GM11168 (cell line): ENCODE data around the gene SOHLH1.

ENCODE experiments used
- in situ Hi-C: fragments of 300-500 bp; cut with MboI; formaldehyde crosslinking; loops from one replicate; pipeline ENCODE4 v1.12.0; 2022; ENCODE audit warnings: low sequenced_read_pairs; ENCODE audit not compliant: unreplicated experiment

SOHLH1 gene

DNA sequence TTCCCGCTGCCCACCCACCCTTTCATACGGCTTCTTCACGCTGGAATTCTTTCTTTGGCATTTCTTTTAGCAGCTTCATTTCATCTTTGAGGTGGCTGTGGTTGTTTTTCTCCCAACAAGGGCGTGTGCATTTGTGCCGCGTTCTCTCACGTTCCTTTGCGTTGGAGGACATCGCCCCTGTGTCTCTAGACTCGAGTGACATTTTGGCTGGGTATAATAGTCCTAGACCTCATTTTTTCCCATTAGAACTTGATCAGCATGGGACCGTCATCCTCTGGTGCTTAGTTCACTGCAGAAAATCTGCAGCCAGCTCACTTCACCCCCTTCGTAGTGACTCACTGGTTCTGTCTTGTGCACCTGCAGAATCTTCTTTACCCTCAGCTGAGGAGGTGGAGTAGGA is 32.2 kb upstream of the SOHLH1 start:
- in situ Hi-C loops = no loop called here

DNA sequence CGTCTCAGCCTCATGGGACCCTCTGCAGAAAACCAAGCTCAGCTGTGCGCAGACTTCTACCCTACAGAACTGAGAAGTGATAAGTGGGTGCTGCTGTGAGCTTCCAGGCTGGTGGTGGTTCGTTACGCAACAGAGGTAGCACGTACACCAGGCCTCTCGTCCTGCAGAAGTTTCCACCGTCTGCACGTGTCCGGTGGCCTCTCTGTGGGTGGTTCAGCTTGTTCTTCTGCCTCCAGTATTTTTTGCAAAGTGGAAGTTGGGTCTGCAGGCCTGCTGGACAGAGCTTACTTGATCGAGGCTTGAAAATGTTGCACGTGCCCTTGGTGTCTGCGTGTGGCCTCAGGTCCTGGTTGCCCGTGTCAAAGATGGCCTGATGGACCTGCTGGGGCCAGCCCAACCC is 30.2 kb upstream of the SOHLH1 start:
- in situ Hi-C loops = no loop called here

DNA sequence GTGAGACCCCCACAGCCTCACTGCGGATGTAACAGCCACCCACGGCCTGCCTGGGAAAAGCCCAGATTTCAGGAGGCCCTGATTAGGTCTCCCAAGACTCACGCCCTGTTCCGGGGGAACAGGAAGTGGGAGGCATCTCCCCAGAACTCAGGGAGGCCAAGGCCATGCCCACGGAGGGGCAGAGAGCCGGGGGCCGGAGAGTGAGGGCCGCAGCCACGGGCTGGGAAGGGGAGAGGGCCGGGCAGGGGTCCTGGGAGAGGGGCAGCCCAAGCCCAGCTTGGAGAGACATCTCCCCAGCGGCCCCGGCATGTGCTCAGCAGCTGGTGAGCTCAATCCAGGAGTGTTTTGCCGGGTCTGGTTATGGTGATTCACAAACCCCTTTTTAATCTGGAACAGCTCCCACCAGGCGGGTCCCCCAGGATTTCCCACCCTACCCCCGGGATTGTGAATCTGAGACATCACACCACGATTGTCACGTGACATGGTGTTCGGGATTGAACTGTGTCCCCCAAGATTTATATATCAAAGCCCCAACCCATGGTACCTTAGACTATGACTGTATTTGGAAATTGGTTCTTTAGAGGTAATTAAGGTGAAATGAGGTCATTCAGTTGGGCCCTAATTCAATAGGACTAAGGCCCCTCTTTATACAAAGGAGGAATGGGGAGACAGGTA is 29.3 kb upstream of the SOHLH1 start:
- in situ Hi-C loops = no loop called here

- in situ Hi-C loops = no loop called here
These were observed 28.1 kb upstream of the SOHLH1 start for GRCh38 chr9:135727257-135727875.

DNA sequence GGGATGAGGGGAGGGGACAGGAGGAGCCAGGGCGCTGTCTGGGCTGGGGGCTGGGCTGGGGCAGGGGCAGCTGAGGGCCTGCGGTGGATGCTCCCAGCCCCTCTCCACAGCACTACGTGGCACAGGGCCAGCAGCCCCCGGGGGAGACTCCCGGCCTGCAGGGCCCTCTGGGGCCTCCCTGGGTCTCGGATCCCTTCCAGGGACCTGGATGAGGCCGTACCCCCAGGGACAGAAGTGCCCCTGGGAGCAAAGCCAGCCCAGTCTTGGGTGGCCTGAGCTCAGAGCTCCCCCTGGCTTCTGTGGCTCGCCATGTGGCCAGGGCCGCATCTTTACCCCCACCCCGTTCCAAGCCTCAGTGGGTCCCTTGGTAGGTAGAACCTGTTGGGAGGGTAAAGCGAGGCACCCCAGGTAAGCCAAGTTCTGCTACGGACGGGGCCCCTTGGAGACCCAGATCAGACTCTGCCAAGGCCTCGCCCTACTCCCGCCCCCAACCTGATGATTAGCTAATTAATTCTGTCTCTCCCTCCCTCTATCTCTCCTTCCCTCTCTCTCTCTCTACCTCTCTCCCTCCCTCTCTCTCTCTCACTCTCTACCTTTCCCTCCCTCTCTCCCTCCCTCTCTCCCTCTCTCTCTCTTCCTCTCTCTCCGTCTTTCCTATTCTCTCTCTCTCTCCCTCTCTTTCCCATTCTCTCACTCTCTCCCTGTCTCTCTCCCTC is 27.0 kb upstream of the SOHLH1 start:
- in situ Hi-C loops = no loop called here

DNA sequence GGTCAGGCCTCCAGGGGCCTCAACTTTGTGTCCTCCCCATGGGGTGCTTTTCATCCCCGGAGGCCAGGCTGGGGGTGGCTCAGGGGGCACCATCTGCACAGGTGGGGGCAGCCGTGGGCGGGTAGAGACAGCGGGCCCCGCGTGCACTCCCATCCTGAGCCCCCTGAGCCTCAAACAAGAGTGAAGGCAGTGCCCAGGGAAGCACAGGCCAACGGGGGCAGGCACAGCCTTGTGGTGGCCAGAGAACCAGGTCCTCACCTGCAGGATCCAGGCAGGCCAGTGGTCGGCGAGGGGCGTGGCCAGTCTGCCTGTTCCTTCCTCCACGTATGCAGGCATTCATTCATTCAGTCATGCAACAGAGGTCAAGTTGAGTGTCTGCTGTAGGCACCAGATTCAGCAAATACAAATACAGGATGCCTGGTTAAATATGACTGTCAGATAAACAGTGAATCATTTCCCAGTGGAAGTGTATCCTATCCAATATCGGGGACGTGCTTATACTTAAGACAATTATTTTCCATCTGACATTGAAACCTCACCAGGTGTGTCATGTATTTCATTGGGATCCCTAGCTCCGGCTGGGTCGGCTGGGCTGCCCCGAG is 25.0 kb upstream of the SOHLH1 start:
- in situ Hi-C loops = no loop called here

DNA sequence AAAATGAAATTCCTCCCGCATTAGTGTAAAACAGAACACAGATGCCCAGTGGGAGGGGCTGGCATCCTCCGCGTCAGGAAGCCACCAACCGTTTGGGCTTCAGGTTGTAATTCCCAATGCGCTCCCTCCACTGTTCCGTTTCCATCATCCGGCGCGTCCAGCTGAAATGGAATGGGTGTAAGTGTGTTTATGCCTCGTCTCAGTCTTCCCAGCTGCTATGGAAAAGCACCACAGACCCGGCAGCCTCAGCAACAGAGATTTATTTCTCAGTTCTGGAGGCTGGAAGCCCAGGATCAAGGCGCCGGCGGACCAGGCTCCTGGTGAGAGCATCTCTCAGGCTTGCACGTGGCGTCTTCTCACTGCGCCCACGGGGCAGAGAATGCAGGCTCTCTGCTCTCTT is 23.1 kb upstream of the SOHLH1 start:
- in situ Hi-C loops = no loop called here

GRCh38 chr9:135719472-135719871 is 20.2 kb upstream of the SOHLH1 start:
- in situ Hi-C loops = no loop called here

GRCh38 chr9:135718616-135719015 is 19.3 kb upstream of the SOHLH1 start:
- in situ Hi-C loops = no loop called here

DNA sequence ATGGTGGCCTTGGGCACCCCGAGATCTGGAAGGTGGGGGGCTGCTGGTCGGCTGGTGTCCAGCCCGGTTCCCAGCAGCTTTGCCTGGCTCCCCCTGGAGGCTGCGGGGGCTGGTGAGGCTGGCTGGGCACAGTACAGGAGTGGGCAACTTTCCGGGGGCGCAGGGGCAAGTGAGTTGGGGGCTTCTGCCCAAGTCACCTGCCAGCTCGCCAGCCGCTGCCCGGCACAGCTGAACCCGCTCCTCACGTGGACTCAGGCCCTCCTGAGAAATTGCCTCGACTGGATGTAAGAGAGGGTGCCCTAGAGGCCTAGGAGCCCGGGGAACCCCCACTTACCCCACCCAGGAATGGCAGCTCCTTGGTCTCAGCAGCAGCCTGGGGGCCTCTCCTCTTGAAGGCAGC is 18.1 kb upstream of the SOHLH1 start:
- in situ Hi-C loops = no loop called here

- in situ Hi-C loops = no loop called here
These were observed 16.8 kb upstream of the SOHLH1 start for GRCh38 chr9:135716045-135716444.

GRCh38 chr9:135715056-135715595 is 15.8 kb upstream of the SOHLH1 start:
- in situ Hi-C loops = no loop called here

DNA sequence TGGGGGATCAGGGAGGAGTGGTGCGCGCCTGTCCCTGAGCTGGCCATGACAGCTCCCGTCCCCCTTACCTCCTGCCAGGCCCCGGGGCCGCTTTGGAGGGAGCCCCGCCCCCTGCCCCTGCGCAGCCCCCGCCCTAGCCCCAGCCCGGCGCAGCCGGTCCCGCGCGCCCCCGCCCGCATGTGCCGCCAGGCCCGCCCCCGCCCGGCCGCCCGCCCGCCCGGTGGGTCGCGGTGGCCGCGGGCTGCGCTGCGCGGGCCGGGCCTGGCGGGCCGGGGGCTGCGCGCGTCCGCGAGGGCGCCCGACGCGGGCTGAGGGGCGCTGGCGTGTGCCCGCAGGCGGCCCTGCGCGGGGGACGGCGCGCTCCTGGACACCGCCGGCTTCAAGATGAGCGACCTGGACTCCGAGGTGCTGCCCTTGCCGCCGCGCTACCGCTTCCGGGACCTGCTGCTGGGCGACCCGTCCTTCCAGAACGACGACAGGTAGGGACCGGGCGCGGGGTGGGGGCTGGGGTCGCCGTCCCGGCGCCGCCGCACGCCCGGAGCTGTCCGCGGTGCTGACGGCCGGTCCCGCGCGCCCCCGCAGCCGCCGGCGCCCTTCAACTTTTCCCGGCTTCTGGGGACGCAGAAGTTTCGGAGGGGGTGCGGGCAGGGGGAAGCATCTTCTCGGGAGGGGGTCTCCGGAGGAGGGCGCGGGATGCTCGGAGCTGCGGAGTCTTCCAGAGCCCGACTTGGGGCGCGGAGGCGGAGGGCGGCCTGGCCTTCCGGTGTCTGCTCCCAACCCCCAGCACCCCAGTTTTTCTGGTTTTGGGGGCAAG is 15.2 kb upstream of the SOHLH1 start:
- in situ Hi-C loops = no loop called here

- in situ Hi-C loops = no loop called here
These were observed 13.5 kb upstream of the SOHLH1 start for GRCh38 chr9:135712613-135713295.

DNA sequence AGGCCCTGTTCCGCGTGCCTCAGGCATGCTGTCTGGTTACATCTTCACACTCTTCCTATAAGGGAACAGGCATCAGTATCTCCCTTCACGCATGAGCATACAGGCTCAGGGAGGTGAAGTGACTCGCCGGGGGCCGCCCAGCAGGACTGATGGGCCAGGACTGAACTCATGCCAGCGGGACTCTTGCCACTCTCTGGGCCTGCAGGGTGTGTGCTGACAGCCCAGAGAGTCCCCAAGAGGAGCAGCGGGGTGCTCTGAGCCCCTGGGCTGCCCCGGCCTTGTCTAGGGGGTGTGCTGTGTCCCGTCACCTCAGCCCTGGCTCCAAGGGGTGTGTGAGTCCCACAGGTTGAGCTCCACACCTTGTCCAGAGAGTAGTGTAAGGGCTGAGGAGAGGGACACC is 12.6 kb upstream of the SOHLH1 start:
- in situ Hi-C loops = no loop called here

DNA sequence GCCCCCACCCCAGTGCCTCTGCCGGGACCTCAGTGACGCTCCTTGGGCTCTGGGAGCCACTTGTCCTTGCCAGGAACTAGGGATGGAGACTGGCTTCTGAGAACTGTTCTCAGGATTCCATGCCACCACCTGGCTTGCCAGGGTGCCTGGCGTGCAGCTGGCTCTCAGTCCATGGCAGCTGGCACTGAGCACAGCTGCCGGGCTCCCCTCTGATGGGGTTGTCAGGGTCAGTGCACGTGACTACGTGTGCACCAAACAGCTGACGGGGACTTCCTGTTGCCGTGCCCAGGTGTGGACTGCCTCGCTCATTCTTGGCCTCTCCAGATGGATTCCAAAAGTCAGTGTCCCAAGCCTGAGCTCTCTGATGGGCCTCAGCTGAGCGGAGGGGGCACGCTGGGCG is 12.1 kb upstream of the SOHLH1 start:
- in situ Hi-C loops = no loop called here

DNA sequence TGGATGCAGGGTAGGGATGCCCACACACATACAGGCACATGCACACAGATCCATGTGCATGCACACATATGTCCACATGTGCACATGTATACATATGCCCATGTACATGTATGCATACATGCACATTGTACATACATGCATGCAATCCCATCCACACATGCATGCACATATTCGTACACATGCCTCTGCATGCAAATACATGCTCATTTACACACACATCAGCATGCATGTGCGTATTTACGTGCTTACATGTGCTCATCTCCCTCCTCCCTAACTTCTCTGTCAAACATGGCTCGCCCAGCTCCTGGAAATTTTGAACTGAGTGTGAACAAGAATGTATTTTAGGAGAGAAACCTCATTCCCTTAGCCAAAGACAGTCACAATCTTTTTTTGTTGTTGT is 8.9 kb upstream of the SOHLH1 start:
- in situ Hi-C loops = no loop called here

- in situ Hi-C loops = no loop called here
These were observed 8.2 kb upstream of the SOHLH1 start for GRCh38 chr9:135707252-135708138.

DNA sequence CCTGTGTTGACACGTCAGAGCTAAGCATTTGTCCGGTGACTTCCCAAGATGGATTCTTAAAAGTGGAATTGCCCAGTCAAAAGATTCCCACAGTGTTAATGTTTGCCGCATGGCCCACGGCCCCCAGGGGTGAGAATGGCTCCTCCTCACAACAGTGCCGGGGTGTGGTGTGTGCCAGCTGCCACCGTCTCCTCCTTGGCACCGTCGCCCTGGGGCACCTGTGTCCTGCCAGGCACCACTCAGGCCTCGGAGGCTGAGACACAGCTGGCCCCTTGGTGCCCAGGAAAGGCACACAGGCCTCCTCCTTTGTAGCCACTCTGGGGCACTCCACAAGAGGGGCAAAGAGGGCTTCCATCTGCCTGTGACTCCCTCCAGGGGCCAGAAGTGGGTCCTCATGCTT is 7.0 kb upstream of the SOHLH1 start:
- in situ Hi-C loops = no loop called here
